ENCODE data around the gene PYGB.

Gene PYGB

GRCh38 chr20:25216199-25216945 lies 31.5 kb upstream of the PYGB start:
- DNase-seq: no peak

GRCh38 chr20:25217161-25218108 lies 30.4 kb upstream of the PYGB start:
- DNase-seq: no peak

- DNase-seq: no peak
These were observed 29.8 kb upstream of the PYGB start for GRCh38 chr20:25218109-25218486.

- DNase-seq: no peak
These were observed 29.4 kb upstream of the PYGB start for GRCh38 chr20:25218492-25218891.

- no peak for DNase-seq
These were observed 28.5 kb upstream of the PYGB start for GRCh38 chr20:25219365-25219764.

- no peak for DNase-seq
These were observed 27.7 kb upstream of the PYGB start for GRCh38 chr20:25220021-25220730.

GRCh38 chr20:25220810-25221591 lies 26.9 kb upstream of the PYGB start:
- DNase-seq: no peak

- no peak for DNase-seq
These were observed 26.1 kb upstream of the PYGB start for GRCh38 chr20:25221592-25222460.

GRCh38 chr20:25222461-25223178 lies 25.3 kb upstream of the PYGB start:
- DNase-seq: no peak

- DNase-seq: peak in 1 of 2 experiments; percentile 21
These were observed 24.7 kb upstream of the PYGB start for GRCh38 chr20:25223179-25223661.

GRCh38 chr20:25223765-25224720 lies 23.8 kb upstream of the PYGB start:
- no peak for DNase-seq

GRCh38 chr20:25224941-25225340 lies 22.9 kb upstream of the PYGB start:
- DNase-seq: no peak

- no peak for DNase-seq
These were observed 22.0 kb upstream of the PYGB start for GRCh38 chr20:25225642-25226432.

GRCh38 chr20:25226433-25227316 lies 21.2 kb upstream of the PYGB start:
- no peak for DNase-seq

GRCh38 chr20:25227317-25227831 lies 20.5 kb upstream of the PYGB start:
- DNase-seq: no peak

- no peak for DNase-seq
These were observed 18.3 kb upstream of the PYGB start for GRCh38 chr20:25229486-25230165.
